ENCODE measurements around the gene C19orf33.

Gene C19orf33

DNA sequence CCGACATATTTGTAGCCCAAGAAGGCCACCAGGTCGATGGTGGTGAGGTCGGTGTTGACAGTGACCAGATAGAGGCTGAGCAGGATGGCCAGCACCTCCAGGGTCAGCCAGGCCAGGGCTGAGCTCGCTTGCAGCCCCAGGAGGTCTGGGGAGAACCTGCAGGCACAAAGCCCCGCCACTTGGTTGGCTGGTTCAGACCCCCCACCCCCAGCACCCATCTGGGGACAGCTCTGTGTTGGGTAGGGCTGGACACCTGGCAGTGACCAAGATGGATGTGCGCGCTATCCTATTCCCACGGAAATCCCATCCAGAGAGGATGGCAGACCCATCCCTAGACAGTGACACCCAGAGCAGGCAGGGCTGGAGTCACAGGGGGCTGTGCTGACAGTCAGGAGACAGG is 3.5 kb downstream of the C19orf33 start:
- TF ChIP-seq POLR2A (IDR thresholded peaks at IDR 0.05; ENCODE audit: extremely low read depth, insufficient read length) (no peak), MYC (IDR thresholded peaks at IDR 0.05; ENCODE audit: low read depth, low read length) (no peak)
- TF ChIP-seq, protein P1, sequence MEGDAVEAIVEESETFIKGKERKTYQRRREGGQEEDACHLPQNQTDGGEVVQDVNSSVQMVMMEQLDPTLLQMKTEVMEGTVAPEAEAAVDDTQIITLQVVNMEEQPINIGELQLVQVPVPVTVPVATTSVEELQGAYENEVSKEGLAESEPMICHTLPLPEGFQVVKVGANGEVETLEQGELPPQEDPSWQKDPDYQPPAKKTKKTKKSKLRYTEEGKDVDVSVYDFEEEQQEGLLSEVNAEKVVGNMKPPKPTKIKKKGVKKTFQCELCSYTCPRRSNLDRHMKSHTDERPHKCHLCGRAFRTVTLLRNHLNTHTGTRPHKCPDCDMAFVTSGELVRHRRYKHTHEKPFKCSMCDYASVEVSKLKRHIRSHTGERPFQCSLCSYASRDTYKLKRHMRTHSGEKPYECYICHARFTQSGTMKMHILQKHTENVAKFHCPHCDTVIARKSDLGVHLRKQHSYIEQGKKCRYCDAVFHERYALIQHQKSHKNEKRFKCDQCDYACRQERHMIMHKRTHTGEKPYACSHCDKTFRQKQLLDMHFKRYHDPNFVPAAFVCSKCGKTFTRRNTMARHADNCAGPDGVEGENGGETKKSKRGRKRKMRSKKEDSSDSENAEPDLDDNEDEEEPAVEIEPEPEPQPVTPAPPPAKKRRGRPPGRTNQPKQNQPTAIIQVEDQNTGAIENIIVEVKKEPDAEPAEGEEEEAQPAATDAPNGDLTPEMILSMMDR (IDR thresholded peaks at IDR 0.05; ENCODE audit: low read depth, low read length) = no peak
- TF ChIP-seq, protein P2, sequence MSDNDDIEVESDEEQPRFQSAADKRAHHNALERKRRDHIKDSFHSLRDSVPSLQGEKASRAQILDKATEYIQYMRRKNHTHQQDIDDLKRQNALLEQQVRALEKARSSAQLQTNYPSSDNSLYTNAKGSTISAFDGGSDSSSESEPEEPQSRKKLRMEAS (IDR thresholded peaks at IDR 0.05; ENCODE audit: low read depth, low read length) = no peak

DNA sequence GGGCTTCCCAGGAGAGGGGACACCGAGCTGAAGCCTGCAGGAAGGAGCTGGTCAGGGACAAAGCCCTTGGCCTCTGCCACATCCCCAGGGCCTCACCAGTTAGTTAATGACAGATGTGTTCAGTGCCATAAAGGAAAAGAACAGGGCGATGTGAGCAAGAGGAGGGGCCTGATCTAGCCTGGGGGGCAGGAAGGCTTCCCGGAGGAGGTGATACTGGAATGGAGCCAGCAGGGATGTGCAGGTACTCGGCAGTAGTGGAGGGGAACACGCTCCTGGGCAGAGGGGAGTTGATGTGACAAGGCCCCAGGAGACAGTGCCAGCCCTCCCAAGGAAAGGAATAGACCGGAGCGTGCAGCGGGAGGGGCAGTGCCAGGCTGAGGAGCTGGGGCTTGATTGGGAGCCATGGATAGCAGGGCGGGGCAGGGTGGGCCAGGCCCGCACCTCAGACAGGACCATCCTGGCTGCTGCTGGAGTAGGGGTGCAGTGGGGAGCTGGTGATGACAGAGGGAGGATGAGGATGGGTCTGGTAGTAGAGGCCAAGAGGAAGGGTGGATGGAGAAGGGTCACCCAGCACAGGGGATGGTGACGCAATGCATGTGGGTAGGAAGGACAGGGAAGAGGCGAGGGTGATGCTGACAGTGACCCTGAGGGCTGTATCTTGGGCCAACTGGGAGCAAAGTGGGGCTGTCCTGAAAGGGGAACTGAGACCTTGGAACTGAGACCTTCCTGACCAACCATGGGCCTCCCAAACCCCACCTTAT is 4.1 kb downstream of the C19orf33 start:
- TF ChIP-seq, protein P2 (IDR thresholded peaks at IDR 0.05; ENCODE audit: low read depth, low read length) = no peak
- no peak for TF ChIP-seq MYC (IDR thresholded peaks at IDR 0.05; ENCODE audit: low read depth, low read length)
- TF ChIP-seq POLR2A (IDR thresholded peaks at IDR 0.05; ENCODE audit: extremely low read depth, insufficient read length) = no peak
- TF ChIP-seq, protein P1 (IDR thresholded peaks at IDR 0.05; ENCODE audit: low read depth, low read length) = no peak
- no peak for DNase-seq (ENCODE audit: low read depth)

More for the DNA sequence above, 3.5 kb downstream of the C19orf33 start:
- no peak overlapping the region for H3K4me3 ChIP-seq (ENCODE audit: low read depth, low read length)
- no peak for DNase-seq (ENCODE audit: low read depth)

DNA sequence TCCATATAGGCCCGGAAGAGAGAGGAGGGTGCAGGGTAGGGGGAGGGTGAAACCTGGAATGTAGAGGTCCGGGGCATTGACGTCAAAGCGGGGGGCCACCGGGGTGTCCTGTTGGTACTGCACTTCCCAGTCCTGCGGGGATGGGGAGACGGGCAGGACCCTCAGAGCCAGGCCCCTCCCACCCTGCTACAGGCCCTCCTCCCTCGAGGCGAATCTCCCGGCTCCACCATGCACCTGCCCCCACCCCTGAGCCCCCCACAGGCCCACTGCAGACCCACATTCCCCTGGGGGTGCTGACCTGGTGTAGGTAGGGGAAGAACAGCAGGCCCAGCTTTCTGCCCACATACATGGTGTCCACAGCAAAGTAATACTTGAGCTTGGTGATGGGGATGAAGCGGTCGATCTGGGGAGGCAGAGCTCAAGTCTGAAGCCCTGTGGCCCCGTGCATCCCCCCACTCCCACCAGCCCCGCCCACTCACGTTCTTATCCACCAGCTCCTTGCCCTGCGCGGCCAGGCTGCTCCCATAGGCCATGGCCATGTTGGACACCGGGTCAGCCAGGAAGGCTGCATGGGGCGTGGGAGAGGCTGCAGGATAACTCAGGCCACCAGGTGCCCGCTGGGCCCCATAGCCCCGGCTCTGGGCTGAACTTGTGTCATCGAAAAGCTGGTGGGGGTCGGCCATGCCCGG is 5.0 kb downstream of the C19orf33 start:
- TF ChIP-seq, protein P1 (IDR thresholded peaks at IDR 0.05; ENCODE audit: low read depth, low read length) = no peak
- no peak for TF ChIP-seq MYC (IDR thresholded peaks at IDR 0.05; ENCODE audit: low read depth, low read length)
- TF ChIP-seq POLR2A (IDR thresholded peaks at IDR 0.05; ENCODE audit: extremely low read depth, insufficient read length) = no peak
- TF ChIP-seq, protein P2 (IDR thresholded peaks at IDR 0.05; ENCODE audit: low read depth, low read length) = no peak
- no peak overlapping the region for H3K4me3 ChIP-seq (ENCODE audit: low read depth, low read length)
- DNase-seq (ENCODE audit: low read depth) = no peak

More for the DNA sequence above, 4.1 kb downstream of the C19orf33 start:
- no peak overlapping the region for H3K4me3 ChIP-seq (ENCODE audit: low read depth, low read length)

DNA sequence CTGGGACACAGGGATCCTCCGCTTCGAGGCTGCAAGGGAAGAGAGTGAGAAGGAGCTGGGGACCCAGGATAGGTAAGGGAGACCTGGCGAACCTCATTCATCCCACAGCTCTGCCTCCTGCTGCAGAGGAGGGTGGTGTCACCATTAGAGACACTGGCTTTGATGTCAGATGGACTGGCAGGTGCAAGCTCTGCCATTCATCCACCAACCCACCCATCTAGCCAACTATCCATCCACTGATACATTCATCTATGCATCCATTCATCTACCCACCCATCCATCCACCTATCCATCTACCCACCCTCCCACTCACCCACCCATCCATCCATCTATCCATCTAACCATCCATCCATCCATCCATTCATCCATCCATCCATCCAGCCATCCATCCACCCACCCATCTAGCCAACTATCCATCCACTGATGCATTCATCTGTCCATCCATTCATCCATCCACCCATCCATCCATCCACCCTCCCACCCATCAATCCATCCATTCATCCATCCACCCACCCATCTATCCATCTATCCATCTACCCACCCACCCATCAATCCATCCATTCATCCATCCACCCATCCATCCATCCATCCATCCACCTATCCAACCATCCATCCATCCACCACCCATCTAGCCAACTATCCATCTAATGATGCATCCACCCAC is 5.7 kb downstream of the C19orf33 start:
- DNase-seq (ENCODE audit: low read depth) = no peak
- H3K4me3 ChIP-seq (ENCODE audit: low read depth, low read length) = no peak overlapping the region
- TF ChIP-seq, protein P2 (IDR thresholded peaks at IDR 0.05; ENCODE audit: low read depth, low read length) = no peak
- no peak for TF ChIP-seq MYC (IDR thresholded peaks at IDR 0.05; ENCODE audit: low read depth, low read length)
- TF ChIP-seq, protein P1 (IDR thresholded peaks at IDR 0.05; ENCODE audit: low read depth, low read length) = no peak
- TF ChIP-seq POLR2A (IDR thresholded peaks at IDR 0.05; ENCODE audit: extremely low read depth, insufficient read length) = no peak

DNA sequence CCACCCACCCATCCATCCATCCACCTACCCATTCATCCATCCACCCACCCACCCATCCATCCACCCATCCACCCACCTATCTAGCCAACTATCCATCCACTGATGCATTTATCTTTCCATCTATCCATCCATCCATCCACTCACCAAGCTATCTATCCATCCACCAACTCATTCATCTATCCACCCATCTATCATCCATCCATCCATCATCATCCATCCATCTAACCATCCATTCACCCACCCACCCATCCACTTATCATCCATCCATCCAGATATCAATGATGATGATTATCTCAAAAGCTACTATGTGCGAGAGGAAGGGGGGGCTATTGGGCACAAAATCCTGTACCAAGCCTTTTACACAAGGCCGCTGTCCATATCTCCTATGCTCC is 6.2 kb downstream of the C19orf33 start:
- TF ChIP-seq, protein P1 (IDR thresholded peaks at IDR 0.05; ENCODE audit: low read depth, low read length) = no peak
- TF ChIP-seq POLR2A (IDR thresholded peaks at IDR 0.05; ENCODE audit: extremely low read depth, insufficient read length) = no peak
- TF ChIP-seq, protein P2 (IDR thresholded peaks at IDR 0.05; ENCODE audit: low read depth, low read length) = no peak
- TF ChIP-seq MYC (IDR thresholded peaks at IDR 0.05; ENCODE audit: low read depth, low read length) = no peak
- DNase-seq (ENCODE audit: low read depth) = no peak
- H3K4me3 ChIP-seq (ENCODE audit: low read depth, low read length) = no peak overlapping the region

All from NB4 (cell line).